Lung (tissue), 12 donors: ENCODE data around the gene NAA30. TPM values are rescaled to one million over a fixed set of nuclear protein-coding genes. Genes with fewer than 3 reads are reported as not detected.

Source experiments
- ATAC-seq: fragments of 200-7000 bp; cut with Tn5 transposase; one replicate; pipeline ENCODE4 v1.9.1; 2020; ENCODE audit warnings: moderate number of reproducible peaks; ENCODE audit not compliant: insufficient read depth, low FRiP score
- DNase-seq, 3 donors: peaks; one replicate each; pipeline ENCODE4 v3.0.0-alpha.2; 2013 to 2017
- H3K27ac ChIP-seq, 2 donors: one replicate each; pipeline ENCODE4 v1.5.1; 2013; ENCODE audit warnings: mild to moderate bottlenecking in 2 of 2, moderate library complexity in 2 of 2, control low read depth in 1 of 2, inconsistent platforms in 1 of 2, low read depth in 1 of 2, low read length in 1 of 2
- H3K27me3 ChIP-seq, 3 donors: one replicate each; pipeline ENCODE4 v1.5.1; 2013; ENCODE audit warnings: low read length in 2 of 3; ENCODE audit not compliant: control insufficient read depth in 3 of 3, insufficient read depth in 3 of 3
- H3K36me3 ChIP-seq, 4 donors: one replicate each; pipeline ENCODE4 v1.5.1; 2013; ENCODE audit warnings: low read length in 4 of 4, mild to moderate bottlenecking in 1 of 4, moderate library complexity in 1 of 4; ENCODE audit not compliant: control insufficient read depth in 4 of 4, insufficient read depth in 4 of 4
- H3K4me1 ChIP-seq, 5 donors: one replicate each; pipeline ENCODE4 v1.5.1; 2013; ENCODE audit warnings: low read length in 5 of 5, mild to moderate bottlenecking in 2 of 5, moderate library complexity in 1 of 5; ENCODE audit not compliant: control insufficient read depth in 5 of 5, insufficient read depth in 5 of 5
- H3K4me3 ChIP-seq: one replicate; pipeline ENCODE4 v1.5.1; 2013; ENCODE audit warnings: mild to moderate bottlenecking, control low read depth, moderate library complexity
- H3K9ac ChIP-seq, 2 donors: one replicate each; pipeline ENCODE4 v1.5.1; 2013; ENCODE audit warnings: low read length in 2 of 2, control low read depth in 1 of 2; ENCODE audit not compliant: insufficient read depth in 1 of 2
- H3K9me3 ChIP-seq, 4 donors: one replicate each; pipeline ENCODE4 v1.5.1; 2013; ENCODE audit warnings: low read length in 3 of 4, mild to moderate bottlenecking in 1 of 4, moderate library complexity in 1 of 4; ENCODE audit not compliant: control insufficient read depth in 4 of 4, insufficient read depth in 3 of 4
- WGBS, 2 donors: extraction: QIAGEN DNeasy Blood & Tissue Kit; methylation state at CpG; one replicate each; pipeline ENCODE4 v1.1.7; 2013; 5-methylcytosine and 5-hydroxymethylcytosine counted together
- polyA plus RNA-seq, 2 donors: library from polyadenylated mRNA; stranded (reverse); fragments of 200-250 nt; gene quantifications; one replicate each; pipeline ENCODE4 v1.2.1, GENCODE V29; 2013
- total RNA-seq, 2 donors: library from RNA; depleted of rRNA in 1 of 2; stranded (reverse); fragments of >200 nt in 1 of 2; gene quantifications; one replicate each; pipeline ENCODE4 v1.2.1, GENCODE V29; 2014 to 2021
- TF ChIP-seq, protein P1 (sequence below): IDR thresholded peaks from 2 replicates; pipeline ENCODE4 v1.5.1; 2012; ENCODE audit warnings: mild to moderate bottlenecking; ENCODE audit errors: control extremely low read depth, extremely low read depth
- donor health status: control.
- donor health status: control.
- donor health status: Bipolar disorder and iron deficiency.
- donor health status: healthy.
- donor health status: DM: yes; HTN: yes; CAD: no.

Gene NAA30
- total and polyA plus RNA-seq, 4 donors = 2.8 to 22.2 (median 7.6) TPM

DNA sequence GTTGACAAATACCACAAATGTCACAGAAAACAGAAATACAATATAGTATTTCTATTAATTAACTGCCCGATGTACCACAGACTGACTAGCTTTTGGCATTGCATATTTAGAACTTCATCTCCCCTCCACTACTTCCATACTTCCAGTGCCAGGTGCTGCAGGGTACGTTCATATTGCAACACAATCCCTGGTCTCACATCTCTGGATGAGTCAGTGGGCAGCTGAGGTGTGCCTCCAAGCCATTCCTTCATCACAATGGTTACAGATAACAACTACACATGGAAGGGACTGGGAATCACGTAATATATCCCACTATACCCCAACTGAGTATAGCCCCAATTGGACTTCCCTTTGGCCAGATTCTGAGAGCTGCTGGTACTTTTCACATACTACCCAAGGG is 72.2 kb downstream of the NAA30 start:
- H3K9me3 ChIP-seq = no peaks in the 10 kb centered on the region
- WGBS, 2 donors = 86 to 91% methylated on average over 3 of the region's 3 CpGs
- DNase-seq = no peak
- H3K9ac ChIP-seq = no peak overlapping the region
- no peaks in the 10 kb centered on the region for H3K36me3 ChIP-seq
- H3K4me3 ChIP-seq = no peak overlapping the region
- H3K27ac ChIP-seq = no peak overlapping the region
- TF ChIP-seq, protein P1, sequence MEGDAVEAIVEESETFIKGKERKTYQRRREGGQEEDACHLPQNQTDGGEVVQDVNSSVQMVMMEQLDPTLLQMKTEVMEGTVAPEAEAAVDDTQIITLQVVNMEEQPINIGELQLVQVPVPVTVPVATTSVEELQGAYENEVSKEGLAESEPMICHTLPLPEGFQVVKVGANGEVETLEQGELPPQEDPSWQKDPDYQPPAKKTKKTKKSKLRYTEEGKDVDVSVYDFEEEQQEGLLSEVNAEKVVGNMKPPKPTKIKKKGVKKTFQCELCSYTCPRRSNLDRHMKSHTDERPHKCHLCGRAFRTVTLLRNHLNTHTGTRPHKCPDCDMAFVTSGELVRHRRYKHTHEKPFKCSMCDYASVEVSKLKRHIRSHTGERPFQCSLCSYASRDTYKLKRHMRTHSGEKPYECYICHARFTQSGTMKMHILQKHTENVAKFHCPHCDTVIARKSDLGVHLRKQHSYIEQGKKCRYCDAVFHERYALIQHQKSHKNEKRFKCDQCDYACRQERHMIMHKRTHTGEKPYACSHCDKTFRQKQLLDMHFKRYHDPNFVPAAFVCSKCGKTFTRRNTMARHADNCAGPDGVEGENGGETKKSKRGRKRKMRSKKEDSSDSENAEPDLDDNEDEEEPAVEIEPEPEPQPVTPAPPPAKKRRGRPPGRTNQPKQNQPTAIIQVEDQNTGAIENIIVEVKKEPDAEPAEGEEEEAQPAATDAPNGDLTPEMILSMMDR = no peak
- no peaks in the 10 kb centered on the region for H3K27me3 ChIP-seq
- H3K4me1 ChIP-seq = no peaks in the 10 kb centered on the region
- no peak for ATAC-seq

- no peak for ATAC-seq
- H3K27me3 ChIP-seq = no peaks in the 10 kb centered on the region
- no peak for DNase-seq
- H3K9ac ChIP-seq = no peak overlapping the region
- 82 to 88% methylated on average over 6 of the region's 6 CpGs for WGBS, 2 donors
- no peak overlapping the region for H3K4me3 ChIP-seq
- H3K9me3 ChIP-seq = no peaks in the 10 kb centered on the region
- TF ChIP-seq, protein P1 = no peak
- H3K27ac ChIP-seq = no peak overlapping the region
- no peaks in the 10 kb centered on the region for H3K4me1 ChIP-seq
- H3K36me3 ChIP-seq = no peaks in the 10 kb centered on the region
These were observed 73.8 kb downstream of the NAA30 start for GRCh38 chr14:57464008-57464730.

Other genes starting within 250 kb of the NAA30 start
- 10 to 100 TPM; 50.7 to 81.5 TPM for gene EXOC5, start 121.7 kb upstream of the NAA30 start, total RNA-seq
- 10 to 100 TPM in 1 of 2 donors, 1 to 10 TPM in 1; 9.0 to 16.3 TPM for gene EXOC5, start 121.7 kb upstream of the NAA30 start, polyA plus RNA-seq
- gene AP5M1, start 121.6 kb upstream of the NAA30 start, total RNA-seq = 10 to 100 TPM; 30.5 to 39.0 TPM
- gene AP5M1, start 121.6 kb upstream of the NAA30 start, polyA plus RNA-seq = 10 to 100 TPM in 1 of 2 donors, 1 to 10 TPM in 1; 5.2 to 15.5 TPM
- not detected for gene CCDC198, start 103.3 kb downstream of the NAA30 start, total RNA-seq
- gene CCDC198, start 103.3 kb downstream of the NAA30 start, polyA plus RNA-seq = not detected